GM21526 (cell line): ENCODE results near the gene ME1.
"Not testable (repeated sequence)": the region's sequence is repeated elsewhere in the genome, so short reads cannot be mapped to it uniquely, and the experiment has no call there.

Experiments used
- ATAC-seq: cut with Tn5 transposase; IDR thresholded peaks from one replicate; pipeline ENCODE4 v1.9.1; 2021; ENCODE audit warnings: moderate library complexity; ENCODE audit not compliant: unreplicated experiment, low FRiP score

Gene ME1

GRCh38 chr6:83270971-83271719, 159.7 kb downstream of the ME1 start:
- ATAC-seq: no peak

GRCh38 chr6:83265384-83265783, 165.5 kb downstream of the ME1 start:
- no peak for ATAC-seq

GRCh38 chr6:83260577-83260976, 170.3 kb downstream of the ME1 start:
- ATAC-seq: no peak

GRCh38 chr6:83258517-83258916, 172.3 kb downstream of the ME1 start:
- ATAC-seq: no peak

GRCh38 chr6:83257791-83258190, 173.1 kb downstream of the ME1 start:
- no peak for ATAC-seq

- not testable (repeated sequence) for ATAC-seq
These were observed 174.1 kb downstream of the ME1 start for GRCh38 chr6:83256719-83257118.

GRCh38 chr6:83252719-83253118, 178.1 kb downstream of the ME1 start:
- ATAC-seq: no peak

GRCh38 chr6:83250235-83250634, 180.6 kb downstream of the ME1 start:
- ATAC-seq: no peak

GRCh38 chr6:83247471-83247870, 183.4 kb downstream of the ME1 start:
- ATAC-seq: no peak

GRCh38 chr6:83231146-83231545, 199.7 kb downstream of the ME1 start:
- no peak for ATAC-seq

- ATAC-seq: no peak
These were observed 204.3 kb downstream of the ME1 start for GRCh38 chr6:83226517-83226916.

- peak; percentile 69 for ATAC-seq
These were observed 208.9 kb downstream of the ME1 start for GRCh38 chr6:83221889-83222479.

GRCh38 chr6:83221276-83221675, 209.6 kb downstream of the ME1 start:
- ATAC-seq: no peak

GRCh38 chr6:83220121-83220520, 210.7 kb downstream of the ME1 start:
- ATAC-seq: no peak

GRCh38 chr6:83218646-83219045, 212.2 kb downstream of the ME1 start:
- ATAC-seq: no peak

GRCh38 chr6:83216806-83217205, 214.0 kb downstream of the ME1 start:
- ATAC-seq: no peak

GRCh38 chr6:83215131-83216047, 215.5 kb downstream of the ME1 start:
- ATAC-seq: peak; percentile 98

GRCh38 chr6:83202031-83202430, 228.8 kb downstream of the ME1 start:
- no peak for ATAC-seq

- no peak for ATAC-seq
These were observed 231.0 kb downstream of the ME1 start for GRCh38 chr6:83199863-83200225.

GRCh38 chr6:83199173-83199862, 231.5 kb downstream of the ME1 start:
- ATAC-seq: no peak
